NCI-H1694 (cell line): ENCODE measurements around the gene SDHD.
A peak's percentile ranks its signal among the peaks of the same experiment; 100 is the strongest.

Experiments
- DNase-seq: peaks from one replicate; lab custom pipeline; 2025; lab: John Stamatoyannopoulos, UW

SDHD gene

DNA sequence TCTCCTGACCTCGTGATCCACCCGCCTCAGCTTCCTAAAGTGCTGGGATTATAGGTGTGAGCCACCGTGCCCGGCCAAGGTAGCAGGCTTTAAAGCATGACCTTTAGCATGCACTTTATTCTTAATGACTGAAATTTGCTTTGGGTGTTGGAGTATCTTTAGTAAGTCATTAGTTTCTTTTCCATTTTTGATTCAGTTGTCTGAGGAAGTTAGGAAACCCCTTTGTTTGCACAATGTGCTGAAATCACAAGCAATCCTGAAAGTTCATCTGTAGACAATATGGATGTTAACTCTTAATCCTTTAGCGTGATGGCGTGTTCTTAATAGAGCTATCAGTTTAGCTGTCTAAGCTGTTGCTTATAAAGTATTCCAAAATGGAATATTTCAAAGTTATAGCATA, 16.8 kb downstream of the SDHD start:
- DNase-seq = no peak

DNA sequence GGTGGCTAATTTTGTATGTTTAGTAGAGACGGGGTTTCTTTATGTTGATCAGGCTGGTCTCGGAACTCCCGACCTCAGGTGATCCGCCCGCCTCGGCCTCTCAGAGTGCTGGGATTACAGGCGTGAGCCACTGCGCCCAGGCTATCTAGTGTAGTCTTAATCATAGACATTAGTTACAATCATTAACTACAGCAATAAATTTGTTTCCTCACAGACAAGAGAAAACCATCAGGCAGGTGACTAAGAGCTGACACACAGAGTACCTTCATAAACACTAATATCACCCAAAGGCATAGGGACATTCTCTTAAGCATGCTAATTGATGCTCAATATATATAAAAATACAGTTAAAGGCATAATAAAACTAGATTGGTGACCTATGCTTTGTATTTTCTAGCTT, 19.4 kb downstream of the SDHD start:
- DNase-seq = no peak

DNA sequence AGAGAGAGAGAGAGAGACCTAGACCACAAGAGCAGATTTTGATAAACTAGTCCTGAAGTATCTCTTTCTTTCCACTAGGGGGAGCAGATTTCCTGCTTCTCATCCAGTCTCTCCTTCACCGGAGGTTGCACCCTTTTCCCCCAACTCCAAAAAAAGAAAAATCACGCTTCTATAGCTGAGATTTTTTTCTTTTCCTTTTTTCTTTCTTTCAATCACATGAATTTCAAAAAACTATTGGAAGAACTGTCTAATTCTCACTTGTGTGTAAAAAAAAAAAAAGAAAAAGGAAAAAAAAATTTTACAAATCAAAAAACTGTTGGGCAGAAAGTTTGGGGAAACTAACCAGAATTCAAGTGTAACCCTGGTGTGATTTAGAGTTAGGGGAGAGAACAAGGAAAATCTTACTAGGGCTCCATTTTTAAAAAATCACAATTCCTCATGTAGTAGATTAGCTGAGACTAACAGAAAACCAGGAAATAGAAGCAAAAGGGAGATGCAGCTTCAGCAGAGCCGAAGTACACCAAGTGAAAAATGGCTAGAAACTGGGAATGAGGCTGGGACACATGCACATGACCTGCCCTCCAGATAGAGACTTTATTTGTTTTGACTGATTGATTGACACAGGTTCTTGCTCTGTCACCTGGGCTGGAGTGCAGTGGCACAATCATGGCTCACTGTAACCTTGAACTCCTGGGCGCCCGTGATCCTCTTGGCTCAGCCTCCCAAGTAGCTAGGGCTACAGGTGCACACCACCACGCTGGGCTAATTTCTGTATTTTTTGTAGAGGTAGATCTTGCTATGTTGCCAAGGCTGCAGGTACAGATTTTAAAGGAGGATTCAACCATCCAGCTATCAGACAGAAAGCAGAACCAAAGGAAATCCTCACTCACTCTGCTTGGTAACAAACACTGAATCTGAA, 27.1 kb downstream of the SDHD start:
- peak; percentile 1 for DNase-seq

DNA sequence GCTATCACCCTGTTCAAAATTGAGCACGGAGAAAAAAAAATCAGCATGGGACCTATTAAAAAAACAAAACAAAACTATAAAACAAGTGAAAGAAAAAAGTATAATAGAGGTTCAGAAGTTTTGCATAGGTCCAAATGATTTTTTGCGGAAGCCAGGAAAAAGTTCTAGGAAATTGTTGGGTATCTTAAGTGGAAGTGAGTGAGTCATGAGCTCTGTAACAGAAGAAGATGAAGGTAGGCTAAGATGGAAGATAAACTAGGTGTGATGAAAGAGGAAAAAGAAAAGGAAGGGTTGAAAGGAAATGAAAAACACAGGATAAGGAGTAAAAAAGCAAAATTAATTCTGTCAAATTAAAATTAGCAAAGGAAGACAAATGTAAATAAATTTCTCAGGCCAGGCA, 27.8 kb downstream of the SDHD start:
- DNase-seq = no peak

DNA sequence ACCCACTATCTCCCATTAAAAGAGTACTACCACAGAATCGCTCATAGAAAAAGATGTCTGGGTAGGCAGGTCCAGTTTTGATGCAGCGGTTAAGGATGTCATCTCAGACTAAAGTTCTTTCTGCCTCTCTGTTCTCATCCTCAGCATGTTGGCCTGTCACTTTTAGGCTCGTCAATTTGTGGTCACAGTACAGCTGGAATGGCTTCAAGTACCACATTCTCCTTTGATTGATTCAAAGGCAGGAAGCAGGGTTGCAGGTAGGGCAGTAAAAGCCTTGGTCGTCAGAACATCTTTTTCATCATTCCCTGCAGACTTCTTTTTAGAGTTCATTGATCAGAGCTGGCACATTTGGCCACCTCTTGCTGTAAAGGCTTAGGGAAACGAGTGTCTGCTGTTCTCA, 28.7 kb downstream of the SDHD start:
- no peak for DNase-seq

DNA sequence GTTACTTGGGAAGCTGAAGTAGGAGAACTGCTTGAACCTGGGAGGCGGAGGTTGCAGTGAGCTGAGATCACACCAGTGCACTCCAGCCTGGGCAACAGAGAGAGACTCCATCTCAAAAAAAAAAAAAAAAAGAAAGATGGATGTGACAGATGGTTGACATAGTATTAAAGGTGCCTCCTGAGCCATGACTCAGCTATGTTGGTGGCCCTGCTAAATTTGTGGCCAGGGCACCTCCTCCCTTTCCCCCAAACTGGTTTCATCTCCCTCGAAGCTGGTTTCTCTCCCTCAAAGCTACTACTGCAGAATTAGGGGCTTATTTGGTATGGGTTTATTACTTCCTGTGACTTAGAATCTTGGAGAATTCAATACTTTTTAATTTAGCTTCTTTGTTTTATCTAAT, 31.5 kb downstream of the SDHD start:
- DNase-seq = no peak

DNA sequence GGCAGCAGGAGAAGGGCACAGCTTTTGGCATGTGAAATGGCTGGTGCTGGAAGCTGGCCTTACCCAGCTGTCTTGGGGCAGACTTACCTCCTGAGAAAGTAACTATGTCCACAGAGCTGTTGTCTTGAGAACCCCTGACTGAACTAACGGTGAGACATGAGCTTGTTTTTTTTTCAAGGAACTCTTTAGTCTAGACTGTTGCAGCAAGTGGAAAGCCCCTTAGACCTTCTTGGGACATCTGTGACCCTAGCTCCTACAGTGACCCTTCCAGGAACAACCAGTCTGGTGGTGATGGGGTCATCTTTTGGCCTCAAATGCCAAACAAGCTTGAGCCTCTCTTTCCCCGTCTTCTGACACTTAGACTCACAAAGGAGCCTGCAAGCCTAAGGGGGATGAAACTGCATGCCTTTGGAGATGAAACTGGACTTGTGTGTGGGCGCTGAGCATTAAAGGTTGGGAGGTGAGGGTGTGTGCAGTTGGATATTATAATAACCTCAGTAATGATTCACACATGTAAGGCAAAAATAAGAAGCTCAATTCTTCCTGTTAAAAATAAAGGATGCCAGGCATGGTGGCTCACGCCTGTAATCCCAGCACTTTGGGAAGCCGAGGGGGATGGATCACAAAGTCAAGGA, 35.4 kb downstream of the SDHD start:
- DNase-seq = no peak

DNA sequence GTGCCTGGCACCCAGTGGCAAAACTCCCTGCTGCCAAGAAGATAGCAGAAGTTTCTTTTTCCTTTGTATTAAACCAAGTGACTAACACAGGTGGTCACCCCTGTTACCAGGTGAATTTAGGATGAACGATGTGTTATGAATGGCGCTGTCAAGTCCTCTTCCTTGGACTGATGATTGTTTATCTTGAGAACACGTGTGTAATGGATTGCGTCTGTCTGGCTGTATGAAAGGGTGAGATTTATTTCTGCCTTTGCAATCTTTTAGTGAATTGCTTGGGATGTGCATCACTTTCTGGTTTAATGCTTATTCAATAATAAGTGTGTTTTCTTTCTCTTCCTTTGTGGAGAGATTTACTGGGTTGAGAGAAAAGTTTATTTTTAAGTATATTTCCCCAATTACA, 36.5 kb downstream of the SDHD start:
- no peak for DNase-seq

DNA sequence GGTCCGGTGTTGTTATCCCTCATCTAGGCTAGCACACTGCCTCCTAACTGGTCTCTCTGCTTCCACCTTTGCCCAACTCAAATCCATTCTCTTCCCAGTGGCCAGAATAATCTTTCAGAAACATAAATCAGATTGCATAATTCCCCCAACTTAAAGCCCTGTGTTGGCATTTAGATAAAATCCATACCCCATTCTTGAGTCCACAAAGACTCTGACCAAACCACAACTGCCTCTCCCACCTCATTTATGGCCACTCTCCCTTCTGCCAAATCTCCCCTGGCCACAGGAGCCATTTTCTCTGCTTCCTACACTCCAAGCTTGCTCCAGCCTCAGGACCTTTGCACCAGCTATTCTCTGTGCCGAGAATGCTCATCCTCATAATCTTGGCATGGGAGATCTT, 40.4 kb downstream of the SDHD start:
- DNase-seq = no peak

DNA sequence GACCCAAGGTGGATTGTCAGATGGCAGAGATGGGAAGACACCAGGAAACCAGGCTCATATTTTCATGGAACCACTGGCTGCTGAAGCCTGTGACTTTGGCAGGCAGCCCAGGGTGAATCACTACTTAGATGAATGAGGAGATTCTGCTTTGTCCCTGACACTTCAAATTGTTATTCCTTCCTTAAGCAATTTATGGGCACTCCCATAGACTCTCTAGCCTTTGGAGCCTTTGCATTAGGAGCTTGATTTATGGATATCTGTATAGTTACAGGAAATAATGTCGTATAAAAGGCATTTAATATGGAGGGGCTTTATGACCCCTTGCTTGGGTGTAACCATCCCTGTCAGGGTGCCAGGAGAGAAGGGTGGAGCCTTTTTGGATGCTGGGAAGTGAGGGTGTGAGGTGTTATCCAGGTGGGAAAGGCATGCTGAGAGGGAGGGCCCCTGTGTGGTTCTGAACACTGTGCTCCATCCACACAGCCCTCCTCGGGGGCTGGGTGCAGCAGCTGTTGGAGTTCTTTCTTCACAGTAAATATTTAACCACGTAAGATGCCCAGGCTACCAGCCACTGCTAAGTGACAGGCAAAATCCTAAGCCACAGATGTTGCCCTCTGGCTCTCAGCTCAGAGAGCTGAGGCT, 41.9 kb downstream of the SDHD start:
- DNase-seq = no peak

DNA sequence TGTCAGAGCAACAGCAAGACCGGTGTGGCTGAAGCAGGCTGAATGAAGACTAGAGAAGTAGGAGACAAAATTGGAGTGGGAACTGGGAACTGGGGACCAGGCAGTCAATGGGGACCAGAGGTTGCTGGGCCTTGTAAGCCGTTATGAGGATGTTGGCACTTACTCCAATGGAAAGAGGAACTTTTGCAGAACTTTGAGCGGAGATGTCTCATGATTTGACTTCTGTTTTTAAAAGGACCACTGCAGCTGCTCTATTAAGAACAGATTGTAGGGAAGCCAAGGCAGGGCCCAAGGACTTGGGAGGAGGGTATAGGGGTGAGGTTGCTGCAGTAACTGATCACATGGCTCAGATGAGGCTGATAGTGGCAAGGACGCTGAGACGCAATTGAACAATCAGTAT, 43.0 kb downstream of the SDHD start:
- no peak for DNase-seq

DNA sequence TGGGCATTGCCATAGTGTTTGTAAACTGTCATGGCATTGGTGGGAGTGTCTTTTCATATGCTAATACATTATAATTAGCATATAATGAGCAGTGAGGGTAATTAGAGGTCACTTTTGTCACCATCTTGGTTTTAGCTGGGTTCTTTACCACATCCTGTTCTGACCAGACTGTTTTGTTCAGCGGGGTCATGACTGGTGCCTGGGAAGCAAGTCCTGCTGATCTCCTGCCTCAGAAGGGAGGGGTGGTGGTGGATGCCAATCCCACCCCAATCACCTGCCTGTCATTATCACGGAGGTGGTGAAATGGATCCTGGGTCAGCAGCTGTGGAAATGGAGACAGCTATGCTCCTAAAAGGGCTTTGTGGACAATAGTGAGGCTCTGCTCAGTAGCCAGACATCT, 46.1 kb downstream of the SDHD start:
- no peak for DNase-seq

DNA sequence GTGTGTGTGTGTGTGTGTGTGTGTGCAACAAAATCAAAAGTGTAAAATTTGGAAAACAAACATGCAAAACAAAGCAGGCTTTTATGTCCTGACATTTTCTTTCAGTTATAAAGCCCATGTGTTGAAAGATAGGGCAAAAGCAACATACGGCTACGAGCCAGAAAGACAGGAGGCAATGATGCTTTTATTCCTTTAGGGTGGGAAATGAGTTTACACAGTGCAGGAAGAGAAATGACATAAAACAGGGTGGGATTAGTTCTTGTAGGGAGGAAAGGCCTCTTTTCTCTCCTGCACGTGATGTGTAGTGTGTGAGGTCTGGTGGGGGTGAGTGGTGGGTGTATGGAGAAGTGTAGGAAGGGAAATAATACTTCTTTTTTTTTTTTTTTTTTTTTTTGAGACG, 47.8 kb downstream of the SDHD start:
- no peak for DNase-seq

DNA sequence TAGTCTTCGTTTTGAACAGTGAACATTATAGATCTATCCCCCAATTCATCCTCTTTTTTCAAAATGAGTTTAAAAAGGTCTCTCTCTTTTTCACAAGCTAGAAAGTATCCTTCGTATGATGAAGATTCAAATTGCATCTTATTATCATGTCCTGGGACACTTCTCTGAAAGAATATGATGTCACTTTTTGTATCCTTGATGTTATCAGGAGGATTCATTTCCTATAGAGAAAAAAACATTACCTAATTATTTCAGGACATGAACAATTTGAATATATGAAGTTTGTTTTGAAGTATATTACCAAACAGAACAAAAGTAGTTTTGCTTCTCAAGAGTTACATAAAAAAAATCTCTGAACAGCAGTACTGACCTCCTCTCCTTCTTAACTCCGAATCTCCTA, 56.9 kb downstream of the SDHD start:
- no peak for DNase-seq
